Medulla oblongata (tissue), 1 donor: Measurements from ENCODE around the gene BLVRB.
"Not testable (repeated sequence)": the region's sequence is repeated elsewhere in the genome, so short reads cannot be mapped to it uniquely, and the experiment has no call there.

Experiments used
- DNase-seq: peaks from one replicate; pipeline ENCODE4 v3.0.0-alpha.2; 2015; ENCODE audit errors: extremely low spot score

BLVRB gene

DNA sequence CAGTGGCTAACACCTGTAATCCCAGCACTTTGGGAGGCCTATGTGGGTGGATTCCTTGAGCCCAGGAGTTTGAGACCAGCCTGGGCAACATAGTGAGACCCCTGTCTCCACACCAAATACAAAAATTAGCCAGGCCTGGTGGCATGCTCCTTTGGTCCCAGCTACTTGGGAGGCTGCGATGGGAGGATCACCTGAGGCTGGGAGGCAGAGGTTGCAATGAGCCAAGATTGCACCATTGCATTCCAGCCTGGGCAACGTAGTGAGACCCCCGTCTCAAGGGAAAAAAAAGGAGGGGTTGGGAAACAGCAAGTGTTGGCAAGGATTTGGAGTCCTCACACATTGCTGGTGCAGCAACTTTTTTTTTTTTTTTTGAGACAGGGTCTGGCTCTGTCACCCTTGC, 20.5 kb upstream of the BLVRB start:
- no peak for DNase-seq

GRCh38 chr19:40475878-40476644, 10.5 kb upstream of the BLVRB start:
- DNase-seq: not testable (repeated sequence)

DNA sequence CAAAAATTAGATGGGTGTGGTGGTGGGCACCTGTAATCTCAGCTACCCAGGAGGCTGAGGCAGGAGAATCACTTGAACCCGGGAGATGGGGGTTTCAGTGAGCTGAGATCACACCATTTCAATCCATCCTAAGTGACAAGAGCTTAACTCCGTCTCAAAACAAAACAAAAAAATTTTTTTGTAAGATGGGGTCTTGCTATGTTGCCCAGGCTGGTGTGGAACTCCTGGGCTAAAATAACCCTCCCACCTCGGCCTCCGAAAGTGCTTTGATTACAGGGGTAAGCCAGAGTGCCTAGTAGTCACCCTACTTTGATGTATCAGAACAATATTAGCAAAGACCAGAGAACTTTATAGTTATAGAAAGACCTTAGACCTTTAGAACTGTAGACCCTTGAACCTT, 9.2 kb upstream of the BLVRB start:
- DNase-seq: no peak

DNA sequence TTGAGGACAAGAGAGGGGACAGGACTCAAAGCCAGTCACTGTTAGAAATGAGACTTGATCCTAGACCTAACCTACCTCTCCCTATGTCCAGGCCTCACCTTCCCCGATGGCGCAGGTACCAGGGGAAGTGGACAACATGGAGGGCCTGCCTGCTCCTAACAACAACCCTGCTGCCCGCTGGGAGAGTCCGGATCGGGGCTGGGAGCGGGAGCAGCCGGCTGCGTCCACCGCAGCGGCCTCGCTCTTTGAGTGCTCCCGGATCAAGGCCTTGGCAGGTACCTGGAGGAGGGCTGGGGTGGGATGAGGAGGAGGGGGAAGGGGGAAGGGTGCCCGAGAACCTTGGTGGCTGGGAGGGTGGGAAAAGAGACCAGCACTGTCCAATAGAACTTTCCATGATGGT, 7.0 kb upstream of the BLVRB start:
- no peak for DNase-seq

DNA sequence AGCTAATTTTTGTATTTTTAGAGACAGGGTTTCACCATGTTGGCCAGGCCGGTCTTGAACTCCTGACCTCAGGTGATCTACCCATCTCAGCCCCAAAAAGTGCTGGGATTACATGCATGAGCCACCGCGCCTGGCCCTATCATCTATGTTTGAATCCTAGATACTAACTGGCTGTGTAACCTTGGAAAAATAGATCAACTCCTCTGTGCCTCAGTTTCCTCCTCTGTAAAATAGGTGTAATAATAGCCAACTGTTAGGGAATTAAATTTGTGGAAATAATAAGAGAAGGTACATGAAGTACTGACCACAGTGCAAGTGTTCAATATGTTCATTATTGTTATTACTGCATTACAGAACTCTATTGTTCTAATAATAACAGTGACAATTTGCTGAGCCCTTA, 5.6 kb upstream of the BLVRB start:
- no peak for DNase-seq

GRCh38 chr19:40469011-40469410, 3.5 kb upstream of the BLVRB start:
- DNase-seq: no peak

GRCh38 chr19:40466985-40467734, 1.6 kb upstream of the BLVRB start, which contains the start of gene SPTBN4:
Gene SPTBN4 (plus strand): TSS chr19:40467001. CDS start chr19:40472622, 5,621 bp downstream.
- no peak for DNase-seq

- DNase-seq: no peak
These were observed 857 bp upstream of the BLVRB start for GRCh38 chr19:40466219-40466984.

- DNase-seq: peak; percentile 22
These were observed 454 bp downstream of the BLVRB start for GRCh38 chr19:40465025-40465556.

GRCh38 chr19:40464059-40465024, 1.2 kb downstream of the BLVRB start:
- DNase-seq: peak; percentile 87

- DNase-seq: not testable (repeated sequence)
These were observed 1.9 kb downstream of the BLVRB start for GRCh38 chr19:40463587-40464037.

DNA sequence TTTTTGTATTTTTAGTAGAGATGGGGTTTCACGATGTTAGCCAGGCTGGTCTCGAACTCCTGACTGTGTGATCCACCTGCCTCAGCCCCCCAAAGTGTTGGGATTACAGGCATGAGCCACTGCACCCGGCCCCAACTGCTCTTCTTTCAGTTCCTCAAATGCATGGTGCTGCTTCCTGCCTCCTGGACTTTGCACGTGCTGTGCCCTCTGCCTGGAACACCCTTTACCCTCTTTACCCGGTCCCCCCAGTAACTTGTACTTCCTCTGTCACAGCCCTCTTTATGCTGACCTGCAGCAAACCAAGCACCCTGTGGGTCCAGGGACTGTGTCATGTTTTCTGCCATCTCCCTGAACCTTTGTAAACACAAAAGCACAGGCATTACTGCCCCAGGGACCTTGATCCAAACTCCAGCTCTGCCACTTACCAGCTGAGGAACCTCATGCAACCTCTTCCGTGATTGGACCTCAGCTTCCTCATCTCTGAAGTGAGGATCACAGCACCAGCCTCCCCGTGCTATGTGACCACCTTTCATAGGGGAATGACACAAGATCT, 3.8 kb downstream of the BLVRB start:
- peak; percentile 32 for DNase-seq

DNA sequence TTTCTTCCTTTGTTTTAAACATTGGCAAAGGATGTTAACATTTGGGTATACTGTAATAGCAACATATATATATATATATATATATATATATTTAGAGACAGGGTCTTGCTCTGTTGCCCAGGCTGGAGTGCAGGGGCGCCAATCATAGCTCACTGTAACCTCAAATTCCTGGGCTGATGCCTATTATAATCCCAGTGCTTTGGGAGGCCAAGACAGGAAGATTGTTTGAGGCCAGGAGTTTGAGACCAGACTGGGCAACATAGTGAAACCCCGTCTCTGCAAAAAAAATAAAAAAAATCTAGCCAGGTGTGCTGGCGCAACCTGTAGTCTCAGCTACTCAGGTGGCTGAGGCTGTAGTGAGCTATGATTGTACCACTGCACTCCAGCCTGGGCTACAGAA, 5.4 kb downstream of the BLVRB start:
- no peak for DNase-seq

GRCh38 chr19:40458597-40458974, 7.0 kb downstream of the BLVRB start:
- no peak for DNase-seq

- no peak for DNase-seq
These were observed 7.5 kb downstream of the BLVRB start for GRCh38 chr19:40457953-40458596.

DNA sequence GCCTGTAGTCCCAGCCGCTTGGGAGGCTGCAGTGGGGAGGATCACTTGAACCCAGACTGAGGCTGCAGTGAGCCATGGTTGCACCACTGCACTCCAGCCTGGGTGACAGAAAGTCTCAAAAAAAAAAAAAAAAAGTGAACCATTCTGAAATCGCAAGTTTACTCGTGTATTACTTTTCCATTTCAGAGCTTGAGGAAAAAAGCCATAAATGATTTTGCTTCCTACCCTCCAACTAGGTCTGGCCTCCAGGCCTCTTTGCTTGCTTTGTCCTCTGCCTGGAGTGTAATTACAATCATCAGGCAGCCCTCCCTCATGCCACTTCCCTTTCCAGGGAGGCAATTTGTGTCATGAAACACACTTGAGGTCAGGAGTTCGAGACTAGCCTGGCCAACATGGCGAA, 8.5 kb downstream of the BLVRB start:
- no peak for DNase-seq

- DNase-seq: not testable (repeated sequence)
These were observed 11.6 kb downstream of the BLVRB start for GRCh38 chr19:40453943-40454342.

GRCh38 chr19:40453151-40453735, 12.3 kb downstream of the BLVRB start:
- DNase-seq: no peak

- no peak for DNase-seq
These were observed 13.5 kb downstream of the BLVRB start for GRCh38 chr19:40452016-40452415.

GRCh38 chr19:40450664-40451063, 14.9 kb downstream of the BLVRB start:
- no peak for DNase-seq
